Suprapubic skin (tissue), 4 donors: ENCODE measurements around the gene KCNG2. TPM values are rescaled to one million over a fixed set of nuclear protein-coding genes. Genes with fewer than 3 reads are reported as not detected.

ENCODE experiments used
- DNase-seq, 2 donors: peaks; one replicate each; pipeline ENCODE4 v3.0.0-alpha.2; 2019; ENCODE audit warnings: low spot score in 2 of 2
- H3K27ac ChIP-seq: fragments of 200-600 bp; sonication (generic); one replicate; pipeline ENCODE4 v1.5.1; 2019
- H3K27me3 ChIP-seq: fragments of 200-600 bp; sonication (generic); one replicate; pipeline ENCODE4 v1.5.1; 2019
- H3K36me3 ChIP-seq: fragments of 200-600 bp; sonication (generic); one replicate; pipeline ENCODE4 v1.5.1; 2019
- H3K4me1 ChIP-seq: fragments of 200-600 bp; sonication (generic); one replicate; pipeline ENCODE4 v1.5.1; 2019
- H3K4me3 ChIP-seq: fragments of 200-600 bp; sonication (generic); one replicate; pipeline ENCODE4 v1.5.1; 2019; ENCODE audit warnings: mild to moderate bottlenecking
- H3K9me3 ChIP-seq: fragments of 200-600 bp; sonication (generic); one replicate; pipeline ENCODE4 v1.5.1; 2019
- EP300 ChIP-seq: sonication (generic); formaldehyde crosslinking; IDR thresholded peaks from one replicate; pipeline ENCODE4 v1.6.1; 2017; ENCODE audit warnings: antibody characterized with exemption
- POLR2A ChIP-seq, 2 donors: fragments of 450-650 bp; IDR thresholded peaks; one replicate each; pipeline ENCODE4 v1.6.1; 2017; ENCODE audit warnings: antibody characterized with exemption in 2 of 2, mild to moderate bottlenecking in 2 of 2, moderate library complexity in 2 of 2
- POLR2AphosphoS5 ChIP-seq, 3 donors: sonication (generic); formaldehyde crosslinking; IDR thresholded peaks; one replicate each; pipeline ENCODE4 v1.6.1; 2017; ENCODE audit warnings: antibody characterized with exemption in 3 of 3
- WGBS: methylation state at CpG from one replicate; pipeline ENCODE4 v1.1.5; 2018; 5-methylcytosine and 5-hydroxymethylcytosine counted together
- total RNA-seq, 4 donors: library from RNA; depleted of rRNA; stranded (reverse); fragments of >200 nt; gene quantifications; one replicate each; pipeline ENCODE4 v1.1.0, GENCODE V29; 2016
- TF ChIP-seq, protein P1 (sequence below), 2 donors: fragments of 200-600 bp in 1 of 2; fragments of 450-650 bp in 1 of 2; sonication (generic) in 1 of 2; IDR thresholded peaks; one replicate each; pipeline ENCODE4 v1.5.1; 2016 to 2019; ENCODE audit warnings: antibody characterized with exemption in 2 of 2, mild to moderate bottlenecking in 1 of 2, moderate library complexity in 1 of 2

The KCNG2 gene
- total RNA-seq, 4 donors from 2014 or later = not detected

GRCh38 chr18:79853993-79854364 lies 56.2 kb downstream of the KCNG2 start:
- peaks cover 6% of the 10 kb centered on the region for H3K27me3 ChIP-seq
- no peaks in the 10 kb centered on the region for H3K9me3 ChIP-seq
- H3K27ac ChIP-seq = no peak overlapping the region
- no peak overlapping the region for H3K4me3 ChIP-seq
- TF ChIP-seq, protein P1, sequence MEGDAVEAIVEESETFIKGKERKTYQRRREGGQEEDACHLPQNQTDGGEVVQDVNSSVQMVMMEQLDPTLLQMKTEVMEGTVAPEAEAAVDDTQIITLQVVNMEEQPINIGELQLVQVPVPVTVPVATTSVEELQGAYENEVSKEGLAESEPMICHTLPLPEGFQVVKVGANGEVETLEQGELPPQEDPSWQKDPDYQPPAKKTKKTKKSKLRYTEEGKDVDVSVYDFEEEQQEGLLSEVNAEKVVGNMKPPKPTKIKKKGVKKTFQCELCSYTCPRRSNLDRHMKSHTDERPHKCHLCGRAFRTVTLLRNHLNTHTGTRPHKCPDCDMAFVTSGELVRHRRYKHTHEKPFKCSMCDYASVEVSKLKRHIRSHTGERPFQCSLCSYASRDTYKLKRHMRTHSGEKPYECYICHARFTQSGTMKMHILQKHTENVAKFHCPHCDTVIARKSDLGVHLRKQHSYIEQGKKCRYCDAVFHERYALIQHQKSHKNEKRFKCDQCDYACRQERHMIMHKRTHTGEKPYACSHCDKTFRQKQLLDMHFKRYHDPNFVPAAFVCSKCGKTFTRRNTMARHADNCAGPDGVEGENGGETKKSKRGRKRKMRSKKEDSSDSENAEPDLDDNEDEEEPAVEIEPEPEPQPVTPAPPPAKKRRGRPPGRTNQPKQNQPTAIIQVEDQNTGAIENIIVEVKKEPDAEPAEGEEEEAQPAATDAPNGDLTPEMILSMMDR (IDR thresholded peaks at IDR 0.05) = no peak
- TF ChIP-seq POLR2AphosphoS5 (IDR thresholded peaks at IDR 0.05) = no peak
- no peak for TF ChIP-seq EP300
- no peak for TF ChIP-seq POLR2A (IDR thresholded peaks at IDR 0.05)
- DNase-seq = peak in 1 of 2 donors; percentile 65
- no peaks in the 10 kb centered on the region for H3K36me3 ChIP-seq
- 88% methylated on average over 9 of the region's 15 CpGs for WGBS
- H3K4me1 ChIP-seq = peaks cover 15% of the 10 kb centered on the region

DNA sequence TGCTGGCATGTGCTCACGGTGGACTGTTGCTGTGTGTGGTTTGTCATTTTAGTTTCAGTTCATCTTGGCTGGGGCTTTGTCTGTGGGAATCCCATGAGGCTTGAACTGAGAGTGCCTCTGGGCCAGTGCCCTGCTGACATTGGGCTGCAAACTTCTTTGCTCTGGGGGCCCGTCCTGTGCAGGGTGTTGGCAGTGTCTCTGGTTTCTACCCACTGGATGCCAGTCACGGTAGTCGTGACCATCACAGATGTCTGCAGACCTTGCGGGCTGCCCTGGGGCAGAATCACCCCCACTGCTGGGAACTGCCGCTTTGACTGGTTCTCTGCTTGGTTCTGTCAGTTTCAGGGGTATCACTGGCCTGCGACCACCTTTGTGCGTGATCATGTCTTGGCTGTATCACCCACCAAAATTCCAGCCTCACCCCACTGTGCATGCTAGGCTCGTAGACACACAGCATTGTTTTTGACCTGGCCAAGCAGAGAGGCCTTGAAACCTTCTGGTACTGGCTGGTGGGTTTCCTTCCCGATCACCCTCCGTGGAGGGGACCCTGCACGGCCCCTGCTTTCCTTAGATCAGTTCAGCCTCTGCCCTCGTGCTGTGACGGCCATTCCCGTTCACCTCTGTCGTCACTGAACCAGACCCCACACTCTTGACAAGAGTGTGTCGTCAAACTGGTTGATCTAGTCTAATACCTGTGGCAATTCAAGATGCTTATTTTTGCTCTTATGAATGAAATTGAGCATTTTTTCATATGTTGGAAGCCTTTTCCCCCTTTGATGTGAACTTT lies 57.6 kb downstream of the KCNG2 start:
- Histone ChIP-seq H3K9me3 (no peaks in the 10 kb centered on the region), H3K4me3 (no peak overlapping the region), H3K36me3 (no peaks in the 10 kb centered on the region), H3K4me1 (peaks cover 15% of the 10 kb centered on the region), H3K27me3 (peaks cover 6% of the 10 kb centered on the region), H3K27ac (no peak overlapping the region)
- DNase-seq = no peak
- TF ChIP-seq, protein P1 (IDR thresholded peaks at IDR 0.05) = no peak
- no peak for TF ChIP-seq POLR2AphosphoS5 (IDR thresholded peaks at IDR 0.05)
- no peak for TF ChIP-seq POLR2A (IDR thresholded peaks at IDR 0.05)
- TF ChIP-seq EP300 = no peak
- 65% methylated on average over 17 of the region's 17 CpGs for WGBS

GRCh38 chr18:79856119-79857007 lies 58.6 kb downstream of the KCNG2 start:
- H3K36me3 ChIP-seq = no peaks in the 10 kb centered on the region
- H3K9me3 ChIP-seq = no peaks in the 10 kb centered on the region
- H3K4me3 ChIP-seq = peak overlapping the region; percentile 3
- peaks cover 6% of the 10 kb centered on the region for H3K27me3 ChIP-seq
- DNase-seq = peak in 1 of 2 donors; percentile 79
- WGBS = 36% methylated on average over 19 of the region's 26 CpGs
- peaks cover 15% of the 10 kb centered on the region for H3K4me1 ChIP-seq
- H3K27ac ChIP-seq = no peak overlapping the region
- TF ChIP-seq POLR2A (IDR thresholded peaks at IDR 0.05) (no peak), POLR2AphosphoS5 (IDR thresholded peaks at IDR 0.05) (no peak), EP300 (no peak)
- TF ChIP-seq, protein P1 (IDR thresholded peaks at IDR 0.05) = no peak

DNA sequence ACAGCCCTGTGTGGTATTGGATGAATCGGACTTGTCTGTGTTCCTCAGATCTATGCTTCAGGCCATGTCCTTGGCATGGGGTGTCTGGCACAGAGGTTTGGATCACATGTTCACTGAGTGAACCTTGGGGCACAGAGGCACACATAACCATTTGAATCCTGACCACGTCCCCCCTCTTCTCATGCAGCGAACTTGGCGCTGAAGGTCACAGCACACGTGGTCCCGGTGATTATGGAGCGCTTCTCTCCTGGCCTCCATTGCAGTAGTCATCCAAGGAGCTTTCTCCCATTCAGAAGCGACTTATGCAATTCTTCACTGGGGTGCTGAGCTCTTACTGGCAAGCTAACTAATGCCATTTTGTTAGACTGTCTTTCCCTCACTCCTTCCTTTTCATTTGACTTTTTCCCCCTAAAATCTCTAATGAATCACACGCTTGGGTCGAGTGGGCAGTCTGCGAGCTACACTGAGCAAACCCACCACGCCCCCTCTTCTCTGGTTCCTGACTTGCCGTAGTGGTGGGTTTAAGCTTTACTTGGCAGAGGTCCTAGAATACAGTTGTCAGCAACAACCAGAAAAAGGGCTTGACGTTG lies 59.4 kb downstream of the KCNG2 start:
- 31% methylated on average over 11 of the region's 14 CpGs for WGBS
- no peak overlapping the region for H3K27ac ChIP-seq

More for the DNA sequence above, 59.4 kb downstream of the KCNG2 start:
- peak overlapping the region; percentile 3 for H3K4me3 ChIP-seq
- TF ChIP-seq POLR2AphosphoS5 (IDR thresholded peaks at IDR 0.05) = no peak
- TF ChIP-seq POLR2A (IDR thresholded peaks at IDR 0.05) = no peak
- TF ChIP-seq, protein P1 (IDR thresholded peaks at IDR 0.05) = no peak
- no peak for TF ChIP-seq EP300
- H3K27me3 ChIP-seq = peaks cover 6% of the 10 kb centered on the region
- peaks cover 15% of the 10 kb centered on the region for H3K4me1 ChIP-seq
- no peaks in the 10 kb centered on the region for H3K36me3 ChIP-seq
- no peaks in the 10 kb centered on the region for H3K9me3 ChIP-seq
- DNase-seq = peak in 1 of 2 donors; percentile 50
